OCI-LY3 (cell line): ENCODE data around the gene LOXHD1.

Experiments
- H2AFZ ChIP-seq: fragments of 200-600, 300-600 bp; shearing (Covaris generic); 2 replicates; pipeline ENCODE4 v1.6.0; 2014; ENCODE audit warnings: antibody characterized with exemption, low read depth, low read length
- H3K27ac ChIP-seq: fragments of 200-600, 300-600 bp; sonication (generic); 2 replicates; pipeline ENCODE4 v1.5.1; 2014; ENCODE audit warnings: mild to moderate bottlenecking, low read length, moderate library complexity, mixed read lengths
- H3K27me3 ChIP-seq: fragments of 200-600, 300-600 bp; sonication (generic); 2 replicates; pipeline ENCODE4 v1.6.1; 2014; ENCODE audit warnings: low read depth, low read length, mixed read lengths
- H3K36me3 ChIP-seq: fragments of 200-600, 300-600 bp; sonication (generic); replicated peaks from 2 replicates; pipeline ENCODE3; 2014; ENCODE audit warnings: low read depth, low read length, mixed read lengths
- H3K4me1 ChIP-seq: fragments of 300-600, 200-600 bp; sonication (generic); 2 replicates; pipeline ENCODE4 v1.6.1; 2014; ENCODE audit warnings: low read length, mixed read lengths
- H3K4me2 ChIP-seq: fragments of 200-600, 300-600 bp; sonication (generic); 2 replicates; pipeline ENCODE4 v1.6.1; 2014; ENCODE audit warnings: low read length, mixed read lengths
- H3K4me3 ChIP-seq: fragments of 300-600, 200-600 bp; sonication (generic); 2 replicates; pipeline ENCODE4 v1.5.1; 2014; ENCODE audit warnings: antibody characterized with exemption, mild to moderate bottlenecking, low read length, moderate library complexity
- H3K79me2 ChIP-seq: fragments of 300-600, 200-600 bp; shearing (Covaris generic); 2 replicates; pipeline ENCODE4 v1.6.1; 2014; ENCODE audit warnings: mild to moderate bottlenecking, low read length, mixed read lengths
- H3K9ac ChIP-seq: fragments of 300-600, 200-600 bp; shearing (Covaris generic); 2 replicates; pipeline ENCODE4 v1.6.0; 2014; ENCODE audit warnings: mild to moderate bottlenecking, low read length, moderate library complexity
- H3K9me3 ChIP-seq: fragments of 200-600, 300-600 bp; shearing (Covaris generic); 2 replicates; pipeline ENCODE4 v1.6.1; 2014; ENCODE audit warnings: low read length, mixed read lengths; ENCODE audit not compliant: insufficient read depth
- H4K20me1 ChIP-seq: fragments of 200-600, 300-600 bp; sonication (generic); 2 replicates; pipeline ENCODE4 v1.6.1; 2016; ENCODE audit warnings: low read length, mixed read lengths; ENCODE audit not compliant: insufficient read depth
- CTCF ChIP-seq: fragments of 200-600, 300-600 bp; sonication (generic); IDR thresholded peaks from 2 replicates; pipeline ENCODE4 v1.5.1; 2014; ENCODE audit warnings: antibody characterized with exemption, low read length, low read depth
- EZH2phosphoT487 ChIP-seq: fragments of 200-600 bp; shearing (Covaris generic); IDR thresholded peaks from 2 replicates; pipeline ENCODE4 v1.6.1; 2018; ENCODE audit warnings: antibody characterized with exemption, mixed run types, low read depth

The LOXHD1 gene

GRCh38 chr18:46542545-46542944 lies 114.5 kb downstream of the LOXHD1 start:
- TF ChIP-seq CTCF (no peak), EZH2phosphoT487 (no peak)

GRCh38 chr18:46541626-46542189 lies 115.3 kb downstream of the LOXHD1 start:
- no peaks in the 10 kb centered on the region for H4K20me1 ChIP-seq

More at GRCh38 chr18:46542545-46542944, 114.5 kb downstream of the LOXHD1 start:
- no peaks in the 10 kb centered on the region for H3K79me2 ChIP-seq
- H3K4me3 ChIP-seq = no peak overlapping the region
- peaks cover 22% of the 10 kb centered on the region for H3K27me3 ChIP-seq
- no peaks in the 10 kb centered on the region for H3K9me3 ChIP-seq
- H3K36me3 ChIP-seq = no peaks in the 10 kb centered on the region
- H3K4me1 ChIP-seq = no peaks in the 10 kb centered on the region
- H3K9ac ChIP-seq = no peak overlapping the region
- H2AFZ ChIP-seq = no peak overlapping the region
- H3K4me2 ChIP-seq = no peak overlapping the region
- H3K27ac ChIP-seq = no peak overlapping the region
- H4K20me1 ChIP-seq = no peaks in the 10 kb centered on the region

GRCh38 chr18:46538376-46538775 lies 118.6 kb downstream of the LOXHD1 start:
- Histone ChIP-seq H3K27me3 (peaks cover 34% of the 10 kb centered on the region), H3K4me3 (no peak overlapping the region), H3K4me1 (no peaks in the 10 kb centered on the region), H2AFZ (no peak overlapping the region), H3K9me3 (no peaks in the 10 kb centered on the region), H3K4me2 (no peak overlapping the region), H3K79me2 (no peaks in the 10 kb centered on the region), H3K27ac (no peak overlapping the region), H3K36me3 (no peaks in the 10 kb centered on the region), H3K9ac (no peak overlapping the region), H4K20me1 (no peaks in the 10 kb centered on the region)
- no peak for TF ChIP-seq EZH2phosphoT487
- TF ChIP-seq CTCF = no peak

More at GRCh38 chr18:46541626-46542189, 115.3 kb downstream of the LOXHD1 start:
- Histone ChIP-seq H3K4me1 (no peaks in the 10 kb centered on the region), H3K4me2 (no peak overlapping the region), H3K36me3 (no peaks in the 10 kb centered on the region), H3K9ac (no peak overlapping the region), H3K27ac (no peak overlapping the region), H3K79me2 (no peaks in the 10 kb centered on the region), H3K9me3 (no peaks in the 10 kb centered on the region), H3K4me3 (no peak overlapping the region), H2AFZ (no peak overlapping the region), H3K27me3 (peaks cover 31% of the 10 kb centered on the region)
- TF ChIP-seq CTCF (no peak), EZH2phosphoT487 (no peak)

GRCh38 chr18:46536215-46536874 lies 120.7 kb downstream of the LOXHD1 start:
- Histone ChIP-seq H3K27ac (no peak overlapping the region), H3K4me3 (no peak overlapping the region), H3K79me2 (no peaks in the 10 kb centered on the region), H2AFZ (no peak overlapping the region), H3K9me3 (no peaks in the 10 kb centered on the region), H3K4me1 (no peaks in the 10 kb centered on the region), H3K36me3 (no peaks in the 10 kb centered on the region), H3K9ac (no peak overlapping the region), H3K4me2 (no peak overlapping the region), H4K20me1 (no peaks in the 10 kb centered on the region), H3K27me3 (peaks cover 52% of the 10 kb centered on the region)
- TF ChIP-seq CTCF (no peak), EZH2phosphoT487 (no peak)
